Activated B cell treated with CpG ODN at 0.5 μM for 24 hours (primary cell): Measurements from ENCODE around the gene PCDHB5. TPM values are rescaled to one million over a fixed set of nuclear protein-coding genes. Genes with fewer than 3 reads are reported as not detected.
"Not testable (repeated sequence)": the region's sequence is repeated elsewhere in the genome, so short reads cannot be mapped to it uniquely, and the experiment has no call there.

Source experiments
- ATAC-seq: fragments of 200-7000 bp; cut with Tn5 transposase; one replicate; pipeline ENCODE4 v1.10.0; 2021; ENCODE audit warnings: low read depth, mild to moderate bottlenecking, moderate library complexity
- CTCF ChIA-PET: fragments of 350-600 bp; sonication (Branson Sonifier 250); formaldehyde crosslinking; loops from one replicate; lab custom pipeline; 2021; ENCODE audit warnings: antibody characterized with exemption; lab: Charles Lee
- POLR2A ChIA-PET: fragments of 350-600 bp; sonication (Branson Sonifier 250); formaldehyde crosslinking; loops from one replicate; lab custom pipeline; 2021; ENCODE audit warnings: antibody characterized with exemption; lab: Charles Lee
- DNase-seq: peaks from one replicate; pipeline ENCODE4 v3.0.0; 2022
- H3K27ac Mint-ChIP-seq: one replicate; pipeline ENCODE4 v1.8.0; 2020; ENCODE audit warnings: mixed read lengths
- H3K27me3 Mint-ChIP-seq: one replicate; pipeline ENCODE4 v1.8.0; 2021; ENCODE audit warnings: mixed read lengths
- H3K36me3 Mint-ChIP-seq: one replicate; pipeline ENCODE4 v1.8.0; 2021; ENCODE audit warnings: low read depth, mixed read lengths
- H3K4me1 Mint-ChIP-seq: one replicate; pipeline ENCODE4 v1.8.0; 2021; ENCODE audit warnings: mixed read lengths
- H3K4me3 Mint-ChIP-seq: one replicate; pipeline ENCODE4 v1.8.0; 2020; ENCODE audit warnings: mild to moderate bottlenecking, mixed read lengths
- H3K9me3 Mint-ChIP-seq: one replicate; pipeline ENCODE4 v1.8.0; 2020; ENCODE audit warnings: mixed read lengths
- intact Hi-C: fragments of 100-400 bp; cut with micrococcal nuclease; formaldehyde crosslinking; loops from one replicate; pipeline ENCODE4 v1.15.1; 2024
- total RNA-seq: library from RNA; stranded (reverse); gene quantifications from 2 replicates; pipeline ENCODE4 v1.2.3, GENCODE V29; 2022
- TF ChIP-seq, protein P1 (sequence below): fragments of 200-600 bp; IDR thresholded peaks from one replicate; pipeline ENCODE4 v1.8.0; 2022; ENCODE audit warnings: antibody characterized with exemption, mild to moderate bottlenecking

The PCDHB5 gene
- total RNA-seq, 1 donor from 2014 or later = not detected

GRCh38 chr5:141172381-141173204, 37.6 kb downstream of the PCDHB5 start, which contains the start of gene PCDHB7:
TSS of gene PCDHB7 (plus strand) at chr5:141172644. CDS start at chr5:141172836, 192 bp downstream.
- CTCF ChIA-PET = no interaction called here
- no peak within 1 kb of the TSS for H3K4me3 Mint-ChIP-seq
- peaks cover 8% of the 10 kb centered on the region for H3K9me3 Mint-ChIP-seq
- peaks cover 13% of the 10 kb centered on the region for H3K27me3 Mint-ChIP-seq
- H3K36me3 Mint-ChIP-seq = no peaks in the 10 kb centered on the region
- DNase-seq = no peak
- intact Hi-C loops = loop anchor here (5.0 kb wide), 1 partner anchor 385 kb away; no protein-coding TSS in a partner anchor
- no peak for ATAC-seq
- TF ChIP-seq, protein P1, sequence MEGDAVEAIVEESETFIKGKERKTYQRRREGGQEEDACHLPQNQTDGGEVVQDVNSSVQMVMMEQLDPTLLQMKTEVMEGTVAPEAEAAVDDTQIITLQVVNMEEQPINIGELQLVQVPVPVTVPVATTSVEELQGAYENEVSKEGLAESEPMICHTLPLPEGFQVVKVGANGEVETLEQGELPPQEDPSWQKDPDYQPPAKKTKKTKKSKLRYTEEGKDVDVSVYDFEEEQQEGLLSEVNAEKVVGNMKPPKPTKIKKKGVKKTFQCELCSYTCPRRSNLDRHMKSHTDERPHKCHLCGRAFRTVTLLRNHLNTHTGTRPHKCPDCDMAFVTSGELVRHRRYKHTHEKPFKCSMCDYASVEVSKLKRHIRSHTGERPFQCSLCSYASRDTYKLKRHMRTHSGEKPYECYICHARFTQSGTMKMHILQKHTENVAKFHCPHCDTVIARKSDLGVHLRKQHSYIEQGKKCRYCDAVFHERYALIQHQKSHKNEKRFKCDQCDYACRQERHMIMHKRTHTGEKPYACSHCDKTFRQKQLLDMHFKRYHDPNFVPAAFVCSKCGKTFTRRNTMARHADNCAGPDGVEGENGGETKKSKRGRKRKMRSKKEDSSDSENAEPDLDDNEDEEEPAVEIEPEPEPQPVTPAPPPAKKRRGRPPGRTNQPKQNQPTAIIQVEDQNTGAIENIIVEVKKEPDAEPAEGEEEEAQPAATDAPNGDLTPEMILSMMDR = no peak
- no peak within 1 kb of the TSS for H3K27ac Mint-ChIP-seq
- peaks cover 5% of the 10 kb centered on the region for H3K4me1 Mint-ChIP-seq
- POLR2A ChIA-PET = no interaction called here

DNA sequence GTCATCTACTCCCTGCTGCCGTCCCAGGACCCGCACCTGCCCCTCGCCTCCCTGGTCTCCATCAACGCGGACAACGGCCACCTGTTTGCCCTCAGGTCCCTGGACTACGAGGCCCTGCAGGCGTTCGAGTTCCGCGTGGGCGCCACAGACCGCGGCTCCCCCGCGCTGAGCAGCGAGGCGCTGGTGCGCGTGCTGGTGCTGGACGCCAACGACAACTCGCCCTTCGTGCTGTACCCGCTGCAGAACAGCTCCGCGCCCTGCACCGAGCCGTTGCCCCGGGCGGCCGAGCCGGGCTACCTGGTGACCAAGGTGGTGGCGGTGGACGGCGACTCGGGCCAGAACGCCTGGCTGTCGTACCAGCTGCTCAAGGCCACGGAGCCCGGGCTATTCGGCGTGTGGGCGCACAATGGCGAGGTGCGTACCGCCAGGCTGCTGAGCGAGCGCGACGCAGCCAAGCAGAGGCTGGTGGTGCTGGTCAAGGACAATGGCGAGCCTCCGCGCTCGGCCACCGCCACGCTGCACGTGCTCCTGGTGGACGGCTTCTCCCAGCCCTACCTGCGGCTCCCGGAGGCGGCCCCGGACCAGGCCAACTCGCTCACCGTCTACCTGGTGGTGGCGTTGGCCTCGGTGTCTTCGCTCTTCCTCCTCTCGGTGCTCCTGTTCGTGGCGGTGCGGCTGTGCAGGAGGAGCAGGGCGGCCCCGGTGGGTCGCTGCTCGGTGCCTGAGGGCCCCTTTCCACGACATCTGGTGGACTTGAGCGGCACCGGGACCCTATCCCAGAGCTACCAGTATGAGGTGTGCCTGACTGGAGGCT, 39.5 kb downstream of the PCDHB5 start:
- H3K4me3 Mint-ChIP-seq, DNase-seq, H3K36me3 Mint-ChIP-seq, H3K27ac Mint-ChIP-seq, ATAC-seq, POLR2A ChIA-PET, H3K4me1 Mint-ChIP-seq, CTCF ChIA-PET, H3K9me3 Mint-ChIP-seq: not testable (repeated sequence)
- peaks cover 13% of the 10 kb centered on the region for H3K27me3 Mint-ChIP-seq
- intact Hi-C loops = loop anchor here (5.0 kb wide), 1 partner anchor 383 kb away; no protein-coding TSS in a partner anchor

GRCh38 chr5:141175933-141176332, 40.9 kb downstream of the PCDHB5 start:
- H3K4me3 Mint-ChIP-seq = no peak overlapping the region
- TF ChIP-seq, protein P1 = no peak
- H3K27ac Mint-ChIP-seq = no peak overlapping the region
- no peaks in the 10 kb centered on the region for H3K36me3 Mint-ChIP-seq
- DNase-seq = no peak
- intact Hi-C loops = no loop called here
- H3K9me3 Mint-ChIP-seq = peaks cover 8% of the 10 kb centered on the region
- ChIA-PET CTCF (no interaction called here), POLR2A (no interaction called here)
- ATAC-seq = no peak
- peaks cover 10% of the 10 kb centered on the region for H3K27me3 Mint-ChIP-seq
- peaks cover 5% of the 10 kb centered on the region for H3K4me1 Mint-ChIP-seq

- ATAC-seq, H3K36me3 Mint-ChIP-seq, CTCF ChIA-PET, H3K4me1 Mint-ChIP-seq, H3K4me3 Mint-ChIP-seq, H3K27ac Mint-ChIP-seq, intact Hi-C loops, DNase-seq: not testable (repeated sequence)
- peaks cover 17% of the 10 kb centered on the region for H3K27me3 Mint-ChIP-seq
- peaks cover 11% of the 10 kb centered on the region for H3K9me3 Mint-ChIP-seq
- POLR2A ChIA-PET = interaction anchor here (0.6 kb wide), 1 partner anchor 189 kb away, joined by 3 read pairs; no protein-coding TSS in a partner anchor
Measured at GRCh38 chr5:141177577-141178191, 42.7 kb downstream of the PCDHB5 start, which contains the start of gene PCDHB8. TSS of gene PCDHB8 (plus strand) at chr5:141177790. CDS start at chr5:141178035, 245 bp downstream.

- CTCF ChIA-PET, H3K4me1 Mint-ChIP-seq, H3K27ac Mint-ChIP-seq, DNase-seq, POLR2A ChIA-PET, intact Hi-C loops, H3K4me3 Mint-ChIP-seq, ATAC-seq, H3K9me3 Mint-ChIP-seq, H3K36me3 Mint-ChIP-seq: not testable (repeated sequence)
- H3K27me3 Mint-ChIP-seq = peaks cover 19% of the 10 kb centered on the region
Measured at GRCh38 chr5:141179371-141179770, 44.4 kb downstream of the PCDHB5 start.

- POLR2A ChIA-PET, CTCF ChIA-PET, intact Hi-C loops, H3K36me3 Mint-ChIP-seq, H3K4me3 Mint-ChIP-seq, H3K27ac Mint-ChIP-seq, DNase-seq, ATAC-seq, H3K4me1 Mint-ChIP-seq, H3K9me3 Mint-ChIP-seq: not testable (repeated sequence)
- H3K27me3 Mint-ChIP-seq = peaks cover 18% of the 10 kb centered on the region
Measured at GRCh38 chr5:141179876-141180275, 44.9 kb downstream of the PCDHB5 start.
